ENCODE data around the gene DBT.
A peak's percentile ranks its signal among the peaks of the same experiment; 100 is the strongest.
"Not testable (repeated sequence)": the region's sequence is repeated elsewhere in the genome, so short reads cannot be mapped to it uniquely, and the experiment has no call there.

DBT gene

DNA sequence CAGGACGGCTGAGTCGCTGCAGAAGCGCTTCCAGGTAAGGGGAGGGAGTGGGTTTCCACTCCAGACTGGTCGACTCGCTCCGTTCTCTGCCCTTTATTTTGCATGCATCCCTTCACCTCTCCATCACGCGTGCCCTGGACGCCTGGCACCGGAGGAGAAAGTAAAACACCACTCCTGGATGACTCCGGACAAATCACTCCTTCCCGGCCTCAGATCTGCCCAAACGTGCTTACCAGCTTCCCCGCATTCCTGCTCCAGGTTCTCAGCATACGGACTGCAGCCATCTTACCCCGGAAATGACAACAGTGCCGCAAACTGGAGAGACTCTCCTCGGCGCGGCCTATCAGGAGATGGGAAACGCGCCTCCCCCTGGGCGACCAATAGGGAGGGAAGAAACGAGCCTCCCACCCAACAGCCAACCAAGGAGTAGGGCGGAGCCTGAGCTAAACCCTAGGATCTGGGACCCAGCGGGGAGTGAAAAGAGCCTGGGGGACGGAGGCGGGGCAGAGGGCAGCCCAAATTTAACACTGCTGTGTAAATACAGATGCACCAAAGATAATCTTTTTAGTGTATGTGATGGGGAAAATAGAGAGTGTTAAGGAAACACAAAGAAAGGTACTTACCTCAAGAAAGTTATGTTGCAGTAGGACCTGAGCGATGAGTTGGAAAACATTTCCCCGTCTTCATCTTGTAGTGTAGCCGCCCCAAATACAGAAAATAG, at the start of gene DBT:
Gene DBT, minus strand, starts transcription at position 298 of the 721 bp plus-strand sequence. Its CDS starts 14 bp downstream, at position 284.
- peak; percentile 97 for DNase-seq

DNA sequence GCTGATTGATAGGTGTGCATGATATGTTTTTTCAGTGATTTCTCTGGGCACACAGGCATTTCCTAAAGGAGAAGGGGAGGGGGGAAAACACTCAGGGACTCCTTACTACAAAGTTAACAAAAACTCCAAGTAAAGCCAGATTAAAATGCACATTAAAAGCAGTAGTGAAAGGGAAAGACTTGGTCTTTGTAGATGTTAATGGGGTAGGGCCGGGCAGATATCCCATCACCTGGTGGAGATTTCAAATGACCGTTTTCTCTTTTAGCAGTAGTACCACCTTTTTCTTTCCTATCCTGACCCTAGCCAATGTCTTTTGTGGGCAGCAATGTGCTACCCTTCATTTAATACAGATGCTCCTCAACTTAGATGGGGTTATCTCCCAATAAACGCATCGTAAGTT, 48.9 kb upstream of the DBT start:
- DNase-seq: no peak

DNA sequence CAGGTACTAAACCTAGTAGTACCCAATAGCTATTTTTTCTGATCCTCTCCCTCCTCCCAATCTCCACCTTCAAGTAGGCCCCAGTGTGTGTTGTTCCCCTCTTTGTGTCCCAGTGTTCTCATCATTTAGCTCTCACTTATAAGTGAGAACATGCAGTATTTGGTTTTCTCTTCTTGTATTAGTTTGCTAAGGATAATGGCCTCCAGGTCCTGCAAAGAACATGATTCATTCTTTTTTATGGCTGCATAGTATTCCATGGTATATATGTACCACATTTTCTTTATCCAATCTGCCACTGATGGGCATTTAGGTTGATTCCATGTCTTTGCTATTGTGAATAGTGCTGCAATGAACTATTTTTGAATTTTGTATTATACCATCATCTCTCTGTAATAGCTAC, 47.4 kb upstream of the DBT start:
- not testable (repeated sequence) for DNase-seq

DNA sequence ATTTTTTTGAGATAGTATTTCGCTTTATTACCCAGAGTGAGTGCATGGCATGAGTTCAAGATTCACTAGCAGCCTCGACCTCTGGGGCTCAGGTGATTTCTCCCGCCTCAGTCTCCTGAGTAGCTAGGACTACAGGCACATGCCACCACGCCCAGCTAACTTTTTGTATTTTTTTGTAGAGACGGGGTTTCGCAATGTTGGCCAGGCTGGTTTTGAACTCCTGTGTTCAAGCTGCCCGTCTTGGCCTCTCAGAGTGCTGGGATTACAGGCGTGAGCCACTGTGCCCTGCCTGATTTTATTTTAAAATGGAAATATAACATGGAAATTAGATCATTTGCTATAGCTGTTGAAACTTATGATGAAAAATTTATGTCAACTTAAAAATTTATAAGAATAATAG, 46.5 kb upstream of the DBT start:
- DNase-seq: no peak

DNA sequence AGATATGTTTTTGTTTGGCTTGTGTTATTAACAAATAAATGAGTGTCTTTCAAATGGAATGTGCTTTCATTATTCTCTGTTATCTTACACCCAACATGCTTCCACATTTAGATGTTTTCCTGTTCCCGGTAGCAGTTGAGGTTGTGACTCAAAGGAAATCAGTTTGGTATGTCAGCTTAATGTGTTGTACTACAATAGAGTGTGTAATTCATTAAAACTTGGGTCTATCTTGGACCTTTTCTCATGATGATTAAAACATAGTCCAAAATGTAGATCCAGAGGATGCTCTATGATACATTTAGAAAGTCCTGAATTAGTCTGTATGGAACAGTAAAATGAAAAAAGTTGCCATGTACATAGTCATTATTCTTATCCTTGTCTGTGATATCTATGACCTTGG, 43.1 kb upstream of the DBT start:
- no peak for DNase-seq

GRCh38 chr1:100290291-100290690, 40.7 kb upstream of the DBT start:
- no peak for DNase-seq

DNA sequence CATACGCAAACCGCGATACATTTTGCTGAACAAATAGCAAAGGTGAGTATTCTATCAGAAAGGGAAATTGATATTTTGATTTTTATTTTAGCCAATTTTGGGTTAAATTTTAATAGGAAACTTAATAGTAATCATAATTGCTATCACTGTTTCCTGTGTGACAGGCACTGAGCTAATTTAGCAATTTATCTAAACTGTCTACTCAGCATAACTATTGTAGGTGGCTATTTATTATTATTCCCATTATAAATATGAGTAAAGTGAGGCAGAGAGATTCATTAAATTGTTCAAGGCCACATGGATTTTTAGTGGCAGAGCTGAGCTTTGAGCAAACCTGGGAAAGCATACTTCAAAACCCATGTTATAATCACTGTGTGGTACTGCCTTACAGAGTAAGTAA, 37.5 kb upstream of the DBT start:
- no peak for DNase-seq

DNA sequence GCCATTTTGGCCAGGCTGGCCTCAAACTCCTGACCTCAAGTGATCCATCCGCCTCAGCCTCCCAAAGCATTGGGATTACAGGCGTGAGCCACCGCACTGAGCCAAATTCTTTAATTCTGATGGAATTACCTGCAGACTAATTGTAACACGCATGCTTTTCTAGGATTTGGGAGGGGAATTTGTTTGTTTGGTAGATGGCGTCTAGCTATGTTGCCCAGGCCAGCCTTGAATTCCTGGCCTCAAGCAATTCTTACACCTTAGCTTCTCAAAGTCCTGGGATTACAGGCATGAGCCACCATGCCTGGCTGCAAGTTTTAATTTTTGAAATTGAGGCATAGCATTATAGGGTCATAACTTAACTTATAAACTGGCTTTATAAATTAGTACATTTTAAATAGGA, 35.0 kb upstream of the DBT start:
- no peak for DNase-seq

- no peak for DNase-seq
Observed at GRCh38 chr1:100279954-100280682, 30.5 kb upstream of the DBT start.

DNA sequence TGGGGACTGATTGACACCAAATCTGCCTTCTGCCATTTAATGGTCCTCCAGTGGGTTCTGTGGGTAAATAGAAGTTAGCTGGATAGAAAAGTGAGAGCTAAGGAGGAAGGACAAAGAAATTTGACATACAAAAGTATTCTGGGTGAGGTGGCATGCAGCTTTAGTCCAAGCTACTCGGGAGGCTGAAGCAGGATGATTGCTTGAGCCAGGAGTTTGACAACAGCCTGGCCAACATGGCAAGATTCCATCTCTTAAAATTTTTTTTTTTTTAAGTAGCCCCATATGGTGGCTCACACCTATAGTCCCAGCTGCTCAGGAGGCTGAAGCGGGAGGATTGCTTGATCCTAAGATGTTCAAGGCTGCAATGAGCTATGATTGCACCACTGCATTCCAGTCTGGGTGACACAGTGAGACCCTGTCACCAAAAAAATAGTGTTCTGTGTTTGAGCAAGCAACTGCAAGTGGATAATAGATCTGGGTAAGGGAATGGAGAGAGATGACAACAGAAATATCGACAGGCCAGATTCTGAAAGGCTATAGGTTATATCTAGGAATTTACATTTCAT, 29.8 kb upstream of the DBT start:
- no peak for DNase-seq

- DNase-seq: peak; percentile 27
Observed at GRCh38 chr1:100277866-100278265, 28.2 kb upstream of the DBT start.

DNA sequence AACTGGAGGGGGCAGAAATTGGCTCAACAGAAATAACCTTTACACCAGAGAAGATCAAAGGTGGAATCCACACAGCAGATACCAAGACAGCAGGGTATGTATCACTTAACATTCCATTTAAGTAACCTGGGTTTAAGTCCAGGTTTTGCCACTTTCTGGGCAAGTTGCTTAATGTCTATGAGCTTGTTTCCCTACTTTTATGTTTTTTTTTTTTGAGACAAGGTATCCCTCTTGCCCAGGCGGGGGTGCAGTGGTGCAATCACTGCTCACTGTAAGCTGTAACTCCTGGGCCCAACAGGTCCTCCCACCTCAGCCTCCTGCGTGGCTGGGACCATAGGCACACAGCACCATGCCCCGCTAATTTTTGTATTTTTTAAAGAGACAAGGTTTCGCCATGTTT, 18.6 kb upstream of the DBT start:
- DNase-seq: no peak

DNA sequence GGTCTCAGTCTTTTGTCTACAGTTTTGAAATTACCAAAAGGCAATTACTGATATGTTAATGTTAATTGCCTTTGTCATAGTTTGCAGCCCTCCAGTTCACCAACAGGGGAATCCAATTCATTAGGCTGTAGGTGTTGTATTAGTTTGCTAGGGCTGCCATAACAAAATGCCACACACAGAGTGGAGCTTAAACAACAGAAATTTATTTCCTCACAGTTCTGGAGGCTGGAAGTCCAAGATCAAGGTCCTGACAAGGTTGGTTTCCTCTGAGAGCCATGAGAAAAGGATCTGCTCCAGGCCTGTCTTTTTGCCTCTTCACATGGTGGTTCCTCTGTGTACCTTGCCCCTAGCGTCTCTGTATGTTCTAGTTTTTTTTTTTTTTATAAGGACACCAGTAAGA, 17.6 kb upstream of the DBT start:
- no peak for DNase-seq

- peak; percentile 34 for DNase-seq
Observed at GRCh38 chr1:100266741-100267140, 17.1 kb upstream of the DBT start.

GRCh38 chr1:100265931-100266740, 16.5 kb upstream of the DBT start, which contains the start of gene RTCA:
TSS of gene RTCA (plus strand) at chr1:100266216. CDS start at chr1:100266376, 160 bp downstream.
- DNase-seq: peak; percentile 98

DNA sequence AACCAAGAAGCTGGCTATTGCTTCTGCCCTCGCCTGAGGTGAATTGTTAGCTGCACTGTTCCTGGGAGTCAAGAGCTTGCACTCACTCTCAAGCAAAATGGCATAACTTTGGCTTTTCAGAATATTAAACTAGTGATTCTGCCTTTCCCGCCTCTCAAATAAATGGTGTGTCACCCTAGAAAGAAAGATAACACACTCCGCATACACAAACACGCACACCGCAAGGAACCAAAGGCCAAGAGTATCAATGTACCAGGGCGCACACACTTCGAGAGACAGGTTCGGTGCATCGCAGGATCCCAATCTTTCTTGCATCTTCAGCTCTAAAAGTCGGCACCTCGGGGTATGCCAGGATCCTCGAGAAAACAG, 15.9 kb upstream of the DBT start:
- peak; percentile 82 for DNase-seq

- DNase-seq: not testable (repeated sequence)
Observed at GRCh38 chr1:100264081-100264480, 14.4 kb upstream of the DBT start.

DNA sequence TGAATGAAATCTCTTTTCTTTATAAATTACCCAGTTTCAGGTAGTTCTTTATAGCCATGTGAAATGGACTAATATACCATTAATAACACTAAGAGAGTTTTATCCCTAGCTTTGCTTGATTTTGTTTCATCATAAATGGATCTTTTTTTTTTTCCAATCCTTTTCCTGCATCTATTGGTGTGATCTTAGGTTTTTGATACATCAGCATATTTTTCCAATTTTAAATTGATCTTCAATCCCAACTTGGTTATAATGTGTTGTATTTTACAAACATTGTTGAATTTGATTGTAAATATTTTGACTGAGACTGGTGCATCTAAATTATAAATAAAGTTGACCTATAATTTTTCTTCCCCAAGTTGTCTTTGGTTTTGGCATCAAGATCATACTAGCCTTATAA, 12.1 kb upstream of the DBT start:
- DNase-seq: no peak

DNA sequence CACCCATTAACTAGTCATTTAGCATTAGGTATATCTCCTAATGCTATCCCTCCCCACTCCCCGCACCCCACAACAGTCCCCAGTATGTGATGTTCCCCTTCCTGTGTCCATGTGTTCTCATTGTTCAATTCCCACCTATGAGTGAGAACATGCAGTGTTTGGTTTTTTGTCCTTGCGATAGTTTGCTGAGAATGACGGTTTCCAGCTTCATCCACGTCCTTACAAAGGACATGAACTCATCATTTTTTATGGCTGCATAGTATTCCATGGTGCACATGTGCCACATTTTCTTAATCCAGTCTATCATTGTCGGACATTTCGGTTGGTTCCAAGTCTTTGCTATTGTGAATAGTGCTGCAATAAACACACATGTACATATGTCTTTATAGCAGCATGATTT, 8.8 kb upstream of the DBT start:
- not testable (repeated sequence) for DNase-seq

DNA sequence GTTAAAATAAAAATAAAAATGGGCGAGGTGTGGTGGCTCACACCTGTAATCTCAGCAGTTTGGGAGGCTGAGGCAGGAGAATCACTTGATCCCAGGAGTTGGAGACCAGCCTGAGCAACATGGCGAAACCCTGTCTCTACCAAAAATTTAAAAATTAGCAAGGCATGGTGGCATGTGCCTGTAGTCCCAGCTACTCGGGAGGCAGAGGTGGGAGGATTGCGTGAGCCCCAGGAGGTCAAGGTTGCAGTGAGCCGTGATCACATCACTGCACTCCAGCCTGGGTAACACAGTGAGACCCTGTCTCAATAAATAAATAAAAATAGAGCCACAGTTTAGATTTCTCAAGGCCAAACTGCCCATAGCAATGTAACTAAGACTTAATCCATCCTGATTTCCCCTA, 6.6 kb upstream of the DBT start:
- DNase-seq: not testable (repeated sequence)

GRCh38 chr1:100253552-100253951, 3.9 kb upstream of the DBT start:
- peak; percentile 12 for DNase-seq

DNA sequence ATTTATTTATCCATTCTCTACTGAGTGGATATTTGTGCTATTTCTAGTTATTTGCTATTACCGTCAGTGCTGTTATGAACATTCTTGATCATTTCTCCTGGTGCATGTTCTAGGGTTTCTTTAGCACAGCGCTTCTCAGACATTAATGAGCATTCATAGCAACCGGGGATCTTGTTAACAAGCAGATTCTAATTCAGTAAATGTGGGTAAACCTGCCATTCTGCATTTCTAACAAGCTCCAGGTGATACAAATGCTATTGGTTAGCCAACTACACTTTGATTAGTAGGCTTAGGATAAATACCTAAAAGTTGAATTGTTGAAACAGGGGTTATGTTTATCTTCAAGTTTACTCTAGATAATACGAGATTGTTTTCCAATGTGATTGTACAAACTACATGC, 3.3 kb upstream of the DBT start:
- DNase-seq: no peak

DNA sequence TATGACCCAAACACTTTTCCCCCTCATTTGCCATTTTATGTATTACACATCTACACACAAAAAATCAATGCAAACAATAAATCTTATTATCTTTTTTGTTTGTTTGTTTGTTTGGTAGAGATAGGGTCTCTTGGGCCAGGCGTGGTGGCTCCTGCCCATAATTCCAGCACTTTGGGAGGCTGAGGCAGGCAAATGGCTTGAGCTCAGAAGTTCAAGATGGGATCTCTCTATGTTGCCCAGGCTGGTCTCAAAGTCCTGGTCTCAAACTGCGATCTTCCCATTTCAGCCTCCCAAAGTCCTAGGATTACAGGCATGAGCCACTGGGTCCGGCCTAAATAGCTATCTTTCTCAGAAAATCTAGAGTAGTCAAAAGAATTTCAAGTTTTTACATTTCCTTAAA, 1.2 kb upstream of the DBT start:
- DNase-seq: no peak
